Measurements from ENCODE around the gene VENTX.

DNA sequence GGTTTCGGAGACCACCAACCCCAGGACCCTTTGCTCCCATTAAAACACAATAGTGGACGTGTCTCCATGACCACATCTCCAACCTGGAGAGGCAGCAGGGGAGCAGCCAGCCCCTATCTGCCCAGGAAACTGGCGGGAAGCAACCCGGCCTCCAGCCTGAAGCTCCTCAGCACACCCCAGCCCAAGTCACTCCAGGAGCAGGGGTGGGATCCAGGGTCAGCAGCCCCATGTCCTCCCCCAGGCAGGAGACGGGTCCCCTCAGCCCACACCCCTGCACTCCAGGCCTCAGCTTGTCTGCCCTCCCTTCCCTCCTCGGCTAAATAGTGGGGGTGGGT lies 38.4 kb downstream of the VENTX start:
- TF ChIP-seq, protein P1, sequence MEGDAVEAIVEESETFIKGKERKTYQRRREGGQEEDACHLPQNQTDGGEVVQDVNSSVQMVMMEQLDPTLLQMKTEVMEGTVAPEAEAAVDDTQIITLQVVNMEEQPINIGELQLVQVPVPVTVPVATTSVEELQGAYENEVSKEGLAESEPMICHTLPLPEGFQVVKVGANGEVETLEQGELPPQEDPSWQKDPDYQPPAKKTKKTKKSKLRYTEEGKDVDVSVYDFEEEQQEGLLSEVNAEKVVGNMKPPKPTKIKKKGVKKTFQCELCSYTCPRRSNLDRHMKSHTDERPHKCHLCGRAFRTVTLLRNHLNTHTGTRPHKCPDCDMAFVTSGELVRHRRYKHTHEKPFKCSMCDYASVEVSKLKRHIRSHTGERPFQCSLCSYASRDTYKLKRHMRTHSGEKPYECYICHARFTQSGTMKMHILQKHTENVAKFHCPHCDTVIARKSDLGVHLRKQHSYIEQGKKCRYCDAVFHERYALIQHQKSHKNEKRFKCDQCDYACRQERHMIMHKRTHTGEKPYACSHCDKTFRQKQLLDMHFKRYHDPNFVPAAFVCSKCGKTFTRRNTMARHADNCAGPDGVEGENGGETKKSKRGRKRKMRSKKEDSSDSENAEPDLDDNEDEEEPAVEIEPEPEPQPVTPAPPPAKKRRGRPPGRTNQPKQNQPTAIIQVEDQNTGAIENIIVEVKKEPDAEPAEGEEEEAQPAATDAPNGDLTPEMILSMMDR (IDR thresholded peaks at IDR 0.05), result no peak
- TF ChIP-seq EP300 (IDR thresholded peaks at IDR 0.05) (no peak), POLR2AphosphoS5 (IDR thresholded peaks at IDR 0.05) (no peak)
